Lung (tissue), 12 donors: Measurements from ENCODE around the gene CA12. TPM values are rescaled to one million over a fixed set of nuclear protein-coding genes. Genes with fewer than 3 reads are reported as not detected.

Source experiments
- ATAC-seq: fragments of 200-7000 bp; cut with Tn5 transposase; one replicate; pipeline ENCODE4 v1.9.1; 2020; ENCODE audit warnings: moderate number of reproducible peaks; ENCODE audit not compliant: insufficient read depth, low FRiP score
- DNase-seq, 3 donors: peaks; one replicate each; pipeline ENCODE4 v3.0.0-alpha.2; 2013 to 2017
- H3K27ac ChIP-seq, 2 donors: one replicate each; pipeline ENCODE4 v1.5.1; 2013; ENCODE audit warnings: mild to moderate bottlenecking in 2 of 2, moderate library complexity in 2 of 2, control low read depth in 1 of 2, inconsistent platforms in 1 of 2, low read depth in 1 of 2, low read length in 1 of 2
- H3K27me3 ChIP-seq, 3 donors: one replicate each; pipeline ENCODE4 v1.5.1; 2013; ENCODE audit warnings: low read length in 2 of 3; ENCODE audit not compliant: control insufficient read depth in 3 of 3, insufficient read depth in 3 of 3
- H3K36me3 ChIP-seq, 4 donors: one replicate each; pipeline ENCODE4 v1.5.1; 2013; ENCODE audit warnings: low read length in 4 of 4, mild to moderate bottlenecking in 1 of 4, moderate library complexity in 1 of 4; ENCODE audit not compliant: control insufficient read depth in 4 of 4, insufficient read depth in 4 of 4
- H3K4me1 ChIP-seq, 5 donors: one replicate each; pipeline ENCODE4 v1.5.1; 2013; ENCODE audit warnings: low read length in 5 of 5, mild to moderate bottlenecking in 2 of 5, moderate library complexity in 1 of 5; ENCODE audit not compliant: control insufficient read depth in 5 of 5, insufficient read depth in 5 of 5
- H3K4me3 ChIP-seq: one replicate; pipeline ENCODE4 v1.5.1; 2013; ENCODE audit warnings: mild to moderate bottlenecking, control low read depth, moderate library complexity
- H3K9ac ChIP-seq, 2 donors: one replicate each; pipeline ENCODE4 v1.5.1; 2013; ENCODE audit warnings: low read length in 2 of 2, control low read depth in 1 of 2; ENCODE audit not compliant: insufficient read depth in 1 of 2
- H3K9me3 ChIP-seq, 4 donors: one replicate each; pipeline ENCODE4 v1.5.1; 2013; ENCODE audit warnings: low read length in 3 of 4, mild to moderate bottlenecking in 1 of 4, moderate library complexity in 1 of 4; ENCODE audit not compliant: control insufficient read depth in 4 of 4, insufficient read depth in 3 of 4
- WGBS, 2 donors: extraction: QIAGEN DNeasy Blood & Tissue Kit; methylation state at CpG; one replicate each; pipeline ENCODE4 v1.1.7; 2013; 5-methylcytosine and 5-hydroxymethylcytosine counted together
- polyA plus RNA-seq, 2 donors: library from polyadenylated mRNA; stranded (reverse); fragments of 200-250 nt; gene quantifications; one replicate each; pipeline ENCODE4 v1.2.1, GENCODE V29; 2013
- total RNA-seq, 2 donors: library from RNA; depleted of rRNA in 1 of 2; stranded (reverse); fragments of >200 nt in 1 of 2; gene quantifications; one replicate each; pipeline ENCODE4 v1.2.1, GENCODE V29; 2014 to 2021
- TF ChIP-seq, protein P1 (sequence below): IDR thresholded peaks from 2 replicates; pipeline ENCODE4 v1.5.1; 2012; ENCODE audit warnings: mild to moderate bottlenecking; ENCODE audit errors: control extremely low read depth, extremely low read depth
- donor health status: control.
- donor health status: control.
- donor health status: Bipolar disorder and iron deficiency.
- donor health status: healthy.
- donor health status: DM: yes; HTN: yes; CAD: no.

CA12 gene
- total and polyA plus RNA-seq, 4 donors = 2.2 to 46.8 (median 5.8) TPM

DNA sequence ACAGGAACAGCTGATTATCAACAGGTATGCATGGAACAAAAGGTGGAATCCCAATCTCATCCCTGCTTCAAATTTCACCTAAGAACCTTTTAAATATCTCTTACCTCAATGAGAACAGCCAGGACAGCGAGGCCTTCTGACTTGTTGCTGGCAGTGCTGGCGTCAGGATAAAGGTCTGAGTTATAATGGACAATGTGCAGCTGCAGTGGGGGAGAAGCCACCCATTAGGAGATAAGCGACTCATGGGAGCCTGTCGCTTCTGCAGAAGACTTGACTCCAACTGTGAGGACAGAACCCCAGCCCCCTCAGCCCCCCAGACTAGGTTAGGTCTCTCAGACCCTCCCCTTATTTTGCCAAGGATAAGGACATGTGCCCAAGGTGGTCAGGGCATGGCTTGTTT is 39.7 kb downstream of the CA12 start:
- TF ChIP-seq, protein P1, sequence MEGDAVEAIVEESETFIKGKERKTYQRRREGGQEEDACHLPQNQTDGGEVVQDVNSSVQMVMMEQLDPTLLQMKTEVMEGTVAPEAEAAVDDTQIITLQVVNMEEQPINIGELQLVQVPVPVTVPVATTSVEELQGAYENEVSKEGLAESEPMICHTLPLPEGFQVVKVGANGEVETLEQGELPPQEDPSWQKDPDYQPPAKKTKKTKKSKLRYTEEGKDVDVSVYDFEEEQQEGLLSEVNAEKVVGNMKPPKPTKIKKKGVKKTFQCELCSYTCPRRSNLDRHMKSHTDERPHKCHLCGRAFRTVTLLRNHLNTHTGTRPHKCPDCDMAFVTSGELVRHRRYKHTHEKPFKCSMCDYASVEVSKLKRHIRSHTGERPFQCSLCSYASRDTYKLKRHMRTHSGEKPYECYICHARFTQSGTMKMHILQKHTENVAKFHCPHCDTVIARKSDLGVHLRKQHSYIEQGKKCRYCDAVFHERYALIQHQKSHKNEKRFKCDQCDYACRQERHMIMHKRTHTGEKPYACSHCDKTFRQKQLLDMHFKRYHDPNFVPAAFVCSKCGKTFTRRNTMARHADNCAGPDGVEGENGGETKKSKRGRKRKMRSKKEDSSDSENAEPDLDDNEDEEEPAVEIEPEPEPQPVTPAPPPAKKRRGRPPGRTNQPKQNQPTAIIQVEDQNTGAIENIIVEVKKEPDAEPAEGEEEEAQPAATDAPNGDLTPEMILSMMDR = no peak
- H3K27ac ChIP-seq = no peak overlapping the region
- no peak overlapping the region for H3K4me3 ChIP-seq
- H3K9me3 ChIP-seq = no peaks in the 10 kb centered on the region
- no peak for ATAC-seq
- H3K4me1 ChIP-seq = no peaks in the 10 kb centered on the region
- no peak overlapping the region for H3K9ac ChIP-seq
- H3K36me3 ChIP-seq = no peaks in the 10 kb centered on the region
- no peak for DNase-seq
- 97 to 98% methylated on average over 4 of the region's 4 CpGs for WGBS, 2 donors
- no peaks in the 10 kb centered on the region for H3K27me3 ChIP-seq

DNA sequence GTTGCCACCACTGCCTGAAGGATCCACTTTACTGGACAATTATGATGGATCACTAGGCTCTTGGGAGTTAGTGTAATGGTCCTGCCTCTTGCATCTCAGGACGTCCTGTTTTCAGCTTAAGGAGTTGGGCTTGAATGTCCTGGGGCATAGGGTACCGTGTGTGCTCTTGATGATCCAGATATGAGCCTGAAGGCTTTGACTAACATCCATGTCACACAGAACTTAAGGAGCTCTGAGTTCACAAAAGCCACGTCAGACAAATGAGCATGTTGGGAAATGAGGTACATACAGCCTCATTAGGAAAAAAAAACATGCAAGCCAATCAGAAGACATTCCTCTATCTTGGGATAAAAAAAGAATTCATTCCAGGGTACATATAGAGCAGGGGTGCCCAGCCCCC is 40.8 kb downstream of the CA12 start:
- H3K9ac ChIP-seq = no peak overlapping the region
- H3K4me3 ChIP-seq = no peak overlapping the region
- H3K27me3 ChIP-seq = no peaks in the 10 kb centered on the region
- TF ChIP-seq, protein P1 = no peak
- no peaks in the 10 kb centered on the region for H3K36me3 ChIP-seq
- DNase-seq (no peak), ATAC-seq (no peak)
- H3K9me3 ChIP-seq = no peaks in the 10 kb centered on the region
- no peaks in the 10 kb centered on the region for H3K4me1 ChIP-seq
- 82 to 88% methylated on average over 3 of the region's 3 CpGs for WGBS, 2 donors
- no peak overlapping the region for H3K27ac ChIP-seq

DNA sequence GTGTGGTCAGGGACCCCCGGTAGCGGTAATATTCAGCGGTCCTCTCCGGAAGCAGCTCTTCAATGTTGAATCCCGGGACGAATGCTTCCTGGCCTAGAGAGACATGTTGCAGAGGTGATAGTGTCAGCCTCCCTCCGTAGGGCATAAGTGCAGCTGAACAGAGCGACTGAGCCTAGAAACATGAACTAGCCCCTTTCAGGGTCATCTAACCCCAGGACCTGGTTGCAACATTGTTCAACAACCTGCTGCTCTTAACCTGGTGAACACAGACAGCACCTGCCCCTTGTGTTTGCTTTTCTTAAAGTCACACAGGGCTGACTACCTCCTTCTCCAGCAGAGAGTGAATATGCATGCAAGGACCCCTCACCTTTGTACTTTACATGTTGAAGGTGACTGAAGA is 41.3 kb downstream of the CA12 start:
- Histone ChIP-seq H3K4me1 (no peaks in the 10 kb centered on the region), H3K36me3 (no peaks in the 10 kb centered on the region), H3K9ac (no peak overlapping the region), H3K9me3 (no peaks in the 10 kb centered on the region), H3K27ac (no peak overlapping the region), H3K4me3 (no peak overlapping the region), H3K27me3 (no peaks in the 10 kb centered on the region)
- no peak for ATAC-seq
- no peak for DNase-seq
- WGBS, 2 donors = 65 to 82% methylated on average over 8 of the region's 8 CpGs
- TF ChIP-seq, protein P1 = no peak

DNA sequence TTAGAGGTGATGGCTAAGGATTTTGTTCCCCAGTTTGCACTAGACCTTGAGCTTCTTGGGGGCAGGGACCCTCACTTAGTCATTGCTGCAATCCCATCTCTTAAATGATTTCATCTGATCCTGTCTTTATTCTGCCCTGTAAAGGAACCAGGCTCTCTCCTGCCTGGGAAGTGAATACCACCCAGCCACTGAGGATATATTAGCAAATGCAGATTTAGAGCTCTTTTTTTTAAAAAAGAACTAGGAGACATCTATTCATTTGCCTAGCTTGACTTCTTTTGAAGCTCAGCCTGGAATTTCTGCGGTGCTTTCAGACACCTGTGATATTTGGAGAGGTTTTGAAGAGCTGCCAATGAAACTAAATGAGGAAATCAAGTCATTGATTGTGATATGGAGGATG is 41.8 kb downstream of the CA12 start:
- Histone ChIP-seq H3K27me3 (no peaks in the 10 kb centered on the region), H3K27ac (no peak overlapping the region)

More for the DNA sequence above, 41.8 kb downstream of the CA12 start:
- Histone ChIP-seq H3K4me1 (no peaks in the 10 kb centered on the region), H3K9ac (no peak overlapping the region), H3K4me3 (no peak overlapping the region), H3K36me3 (no peaks in the 10 kb centered on the region), H3K9me3 (no peaks in the 10 kb centered on the region)
- 37 to 56% methylated on average over 1 of the region's 1 CpG for WGBS, 2 donors
- ATAC-seq (no peak), DNase-seq (no peak)
- TF ChIP-seq, protein P1 = no peak
